Measurements from ENCODE around the gene VPS39.

The VPS39 gene

DNA sequence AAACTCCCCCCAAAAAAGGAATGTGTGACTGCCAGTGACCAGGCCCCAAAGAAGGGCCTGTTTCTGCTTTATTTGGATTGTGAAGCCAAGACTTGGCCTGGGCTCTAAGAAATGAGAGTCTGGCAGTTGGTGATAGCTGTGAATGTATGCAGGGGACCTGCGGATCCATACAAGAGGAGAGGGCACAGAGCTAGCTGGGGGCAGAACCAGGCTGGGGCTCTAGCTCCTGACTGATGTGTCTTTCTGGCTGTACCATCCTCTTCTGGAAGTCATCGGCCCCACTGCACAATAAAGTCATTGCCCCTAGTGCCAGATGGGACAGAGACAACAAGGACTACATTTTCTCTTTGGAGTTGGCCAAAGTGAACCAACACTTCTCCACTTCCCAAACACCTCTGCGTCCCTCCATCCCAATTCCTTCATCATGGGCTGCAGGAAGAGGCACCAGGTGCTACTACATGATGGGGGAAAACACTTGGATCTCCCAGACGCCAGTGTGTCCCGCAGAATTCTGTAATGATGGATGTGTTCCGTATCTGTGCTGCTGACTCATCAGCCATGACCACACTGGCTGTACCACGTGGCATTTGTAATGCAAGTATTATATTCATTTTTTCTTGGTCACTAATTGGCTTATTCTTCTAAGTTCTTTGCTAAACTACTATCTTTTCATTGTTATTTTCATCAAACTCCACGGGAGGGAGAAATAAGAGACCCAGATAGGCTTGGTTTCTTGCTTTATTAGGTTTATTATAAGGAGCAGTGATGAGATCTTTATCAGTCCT lies 49.9 kb downstream of the VPS39 start:
- DNase-seq, result peak; percentile 59

DNA sequence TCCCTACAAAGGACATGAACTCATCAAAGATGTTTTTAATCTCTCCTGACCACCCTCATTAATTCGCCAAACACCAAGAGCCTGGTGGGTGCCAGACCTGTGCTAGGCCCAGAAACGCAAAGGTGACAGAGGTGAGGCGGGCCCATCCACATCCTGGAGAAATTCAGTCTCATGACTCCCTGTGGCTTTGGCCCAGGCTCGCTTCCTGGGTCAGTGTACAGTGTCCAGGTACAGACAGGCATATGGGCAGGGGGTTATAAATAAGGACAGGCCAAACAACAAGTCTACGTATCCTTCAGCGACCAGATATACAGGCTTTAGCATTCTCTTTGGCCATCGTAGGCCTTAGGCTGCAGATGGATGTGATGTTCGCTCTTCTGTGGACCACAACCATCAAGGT lies 50.7 kb downstream of the VPS39 start:
- no peak for DNase-seq

DNA sequence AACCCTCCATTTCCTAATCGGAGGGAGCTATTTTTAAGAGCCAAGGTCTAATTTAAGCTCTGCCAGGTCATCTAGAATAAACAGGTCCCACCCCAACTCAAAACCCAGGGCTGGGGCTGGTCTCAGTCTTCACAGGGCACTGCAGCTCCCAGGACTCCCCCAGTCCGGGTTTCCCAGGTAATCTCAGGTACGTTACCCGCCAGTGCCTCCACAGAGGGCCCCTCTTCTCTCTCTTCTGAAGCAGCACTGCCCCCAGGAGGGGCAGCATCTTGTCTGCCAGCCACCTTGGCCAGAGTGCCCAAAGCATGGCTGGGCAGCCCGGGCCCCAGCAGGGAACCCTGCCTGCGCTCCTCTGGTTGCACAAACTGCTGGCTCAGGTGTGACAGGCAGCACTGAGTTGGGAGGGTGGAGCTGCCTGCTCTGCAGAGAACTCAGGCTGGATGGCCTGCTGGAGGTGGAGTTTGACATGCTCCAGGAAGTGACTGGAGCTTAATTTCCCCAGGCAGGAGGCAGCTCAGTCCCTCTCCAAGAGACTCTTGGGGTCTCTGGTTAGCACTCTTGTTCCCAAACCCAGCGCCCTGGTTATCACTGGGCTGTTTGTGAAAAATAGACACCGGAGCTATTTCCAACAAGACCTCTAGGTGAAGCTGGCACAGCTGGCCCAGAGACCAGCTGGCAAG lies 51.7 kb downstream of the VPS39 start, which contains the start of gene PLA2G4F:
Gene PLA2G4F, minus strand, starts transcription at position 394 of the 680 bp plus-strand sequence. Its CDS starts 87 bp downstream, at position 307.
- DNase-seq, result no peak

DNA sequence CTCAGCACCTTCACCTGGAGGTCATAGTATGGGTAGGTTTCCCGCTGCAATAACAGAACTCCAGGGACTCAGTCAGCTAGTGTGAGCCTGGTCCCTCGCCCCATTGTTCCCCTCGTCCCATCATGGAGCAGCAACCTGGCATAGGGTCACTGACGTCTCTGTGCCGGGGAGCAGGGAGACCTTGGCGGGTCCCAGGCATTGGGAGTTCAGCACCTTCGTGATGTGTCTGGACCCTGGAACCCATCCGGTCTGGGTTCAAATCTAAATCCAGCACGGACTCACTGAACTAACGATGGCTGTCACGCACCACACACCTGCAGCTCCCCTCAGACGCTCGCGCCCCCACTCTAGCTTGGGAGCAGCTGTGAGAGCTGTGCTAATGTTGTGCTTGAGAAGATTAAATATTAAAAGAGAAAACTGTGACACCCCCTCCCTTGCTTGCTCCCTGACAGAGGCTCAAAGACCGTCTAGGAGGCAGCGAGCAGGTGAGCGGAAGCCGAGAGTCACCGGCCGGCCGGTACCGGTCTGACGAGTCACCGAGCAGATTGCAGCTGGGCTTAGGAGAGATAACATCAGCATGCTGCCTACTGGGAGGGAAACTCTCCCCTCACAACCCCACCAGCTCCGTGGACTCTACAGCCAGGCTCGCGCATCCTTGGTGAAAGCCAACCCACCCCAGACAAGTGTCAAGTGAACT lies 52.4 kb downstream of the VPS39 start:
- no peak for DNase-seq

DNA sequence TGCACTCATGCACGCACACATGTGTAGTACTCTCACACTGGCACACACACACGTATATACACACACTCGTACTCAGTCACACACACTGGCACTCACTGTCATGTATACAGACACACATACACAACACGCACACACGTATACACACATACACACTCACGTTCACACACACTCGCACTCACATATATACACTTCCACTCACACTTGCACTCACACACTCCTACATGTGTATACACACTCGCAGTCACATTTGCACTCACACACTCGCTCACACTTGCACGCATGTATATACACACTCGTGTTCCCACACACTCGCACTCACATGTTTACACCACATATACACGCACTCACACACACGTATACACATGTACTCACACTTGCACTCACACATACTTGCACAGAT lies 53.1 kb downstream of the VPS39 start:
- DNase-seq, result no peak

DNA sequence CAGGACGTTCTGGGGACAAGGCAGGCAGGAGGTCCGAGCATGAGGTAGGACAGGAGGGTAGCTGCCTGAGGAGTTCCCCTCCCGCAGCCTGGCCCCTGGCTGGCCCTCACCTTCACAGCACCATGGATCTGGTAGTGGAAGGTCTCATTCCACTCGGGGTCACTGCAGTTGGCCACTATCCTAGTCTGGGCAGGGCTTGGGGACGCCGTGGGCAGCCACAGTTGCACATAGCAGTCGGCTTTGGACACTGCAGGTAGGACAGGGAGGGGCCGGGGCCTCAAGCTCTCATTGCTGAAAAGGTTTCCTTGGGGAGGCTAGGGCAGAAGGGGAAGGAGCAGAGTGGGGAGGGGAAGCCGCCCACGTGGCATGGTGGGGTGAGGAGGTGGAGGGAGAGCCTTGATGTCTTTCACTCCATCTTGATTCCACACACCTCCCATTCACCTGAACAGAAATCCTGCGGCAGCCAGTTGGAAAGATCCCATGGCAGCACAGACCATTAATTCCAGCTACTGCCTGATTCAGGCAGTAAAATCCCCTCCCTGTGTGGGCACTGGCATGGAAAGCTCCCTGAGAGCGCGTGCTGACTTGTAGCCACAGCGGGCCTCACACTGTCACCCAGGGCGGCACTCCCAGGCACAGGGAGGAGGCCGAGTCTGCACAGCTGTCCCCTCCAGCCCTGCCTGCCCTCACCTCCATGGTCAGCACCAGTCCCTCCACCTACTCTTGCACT lies 53.7 kb downstream of the VPS39 start:
- DNase-seq, result no peak

DNA sequence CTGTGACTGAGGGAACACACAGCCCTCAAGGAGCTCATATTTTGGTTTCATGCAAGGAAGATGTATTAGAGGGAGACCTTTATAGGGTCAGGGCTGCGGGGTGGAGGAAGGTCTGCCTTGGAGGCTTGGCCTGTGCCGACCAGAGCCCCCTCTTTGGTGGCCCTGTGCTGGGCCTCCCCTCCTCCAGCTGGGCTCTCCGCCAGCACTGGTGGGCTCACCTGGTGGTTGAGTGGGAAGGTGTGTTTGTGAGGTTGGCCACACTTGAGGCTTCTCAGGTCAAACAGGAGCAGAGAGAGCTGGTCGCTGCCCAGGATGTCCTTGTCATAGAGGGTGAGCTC lies 54.3 kb downstream of the VPS39 start:
- DNase-seq, result no peak

DNA sequence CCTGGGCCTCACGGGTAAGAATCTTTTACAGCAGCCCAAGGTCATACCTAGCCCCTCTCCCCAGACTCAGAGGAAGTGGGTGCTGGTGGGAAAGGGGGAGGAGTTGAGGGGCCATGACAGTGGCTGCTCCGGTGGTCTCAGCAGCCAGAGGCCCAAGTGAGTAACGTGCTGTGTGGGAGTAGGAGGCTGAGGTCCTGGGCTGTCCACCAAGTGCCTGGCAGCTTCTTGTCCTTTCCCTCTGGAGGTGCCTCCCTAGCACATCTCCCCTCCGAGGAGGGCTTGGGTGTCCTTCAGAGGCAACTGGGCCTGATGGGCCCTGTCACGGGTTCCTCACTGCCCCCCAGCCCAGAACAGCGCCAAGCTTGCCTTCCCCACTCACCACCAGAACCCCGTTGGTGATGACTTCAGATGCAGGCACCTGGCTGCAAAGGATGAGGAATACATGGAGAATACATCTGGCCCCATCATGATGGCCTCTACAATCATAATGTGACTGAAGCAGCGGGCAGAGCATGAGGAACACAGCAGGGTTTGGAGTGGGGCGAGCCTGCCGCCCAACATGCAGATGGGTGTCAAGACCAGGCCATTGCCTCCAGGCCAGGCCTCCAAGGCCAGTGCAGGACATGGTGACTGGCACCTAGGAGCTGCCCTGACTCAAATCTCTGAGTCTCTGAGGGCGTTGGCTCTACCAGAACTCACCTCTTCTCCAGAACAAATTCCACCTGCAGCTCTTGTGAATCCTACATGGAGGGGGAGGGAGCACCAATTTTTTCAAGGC lies 55.0 kb downstream of the VPS39 start:
- no peak for DNase-seq

DNA sequence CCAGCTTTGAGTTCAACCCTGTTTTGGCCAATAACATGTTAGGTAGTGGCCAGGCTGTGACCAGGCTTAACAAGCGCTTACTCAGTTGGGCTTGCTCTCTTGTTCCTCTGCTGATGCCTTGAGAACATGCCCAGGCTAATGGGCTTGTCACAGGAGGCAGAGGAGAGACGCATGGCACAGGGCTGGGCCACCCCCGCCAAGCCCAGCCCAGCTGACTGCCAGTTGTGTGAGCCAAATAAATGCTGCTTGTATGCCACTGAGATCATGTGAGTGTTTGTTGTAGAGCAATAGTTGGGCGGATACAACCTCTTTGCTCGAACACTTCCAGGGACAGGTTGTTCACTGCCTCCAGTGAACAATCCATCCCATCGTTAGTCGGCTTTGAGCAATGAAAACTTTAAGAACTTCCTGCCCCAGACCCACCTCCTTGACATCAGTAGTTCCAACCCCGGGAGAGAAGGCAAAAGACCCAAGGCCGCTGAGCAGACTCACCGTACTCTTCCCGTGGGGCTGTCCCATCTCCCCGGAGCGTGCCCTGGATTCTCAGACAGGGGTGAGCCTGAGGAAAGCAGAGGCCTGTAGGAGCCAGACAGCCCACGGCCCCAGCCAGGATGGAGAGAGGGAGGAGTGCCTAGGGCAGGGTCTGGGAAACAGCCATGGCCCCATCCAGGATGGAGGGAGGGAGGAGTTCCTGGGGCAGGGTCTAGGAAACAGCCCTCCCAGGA lies 55.7 kb downstream of the VPS39 start:
- DNase-seq, result no peak

DNA sequence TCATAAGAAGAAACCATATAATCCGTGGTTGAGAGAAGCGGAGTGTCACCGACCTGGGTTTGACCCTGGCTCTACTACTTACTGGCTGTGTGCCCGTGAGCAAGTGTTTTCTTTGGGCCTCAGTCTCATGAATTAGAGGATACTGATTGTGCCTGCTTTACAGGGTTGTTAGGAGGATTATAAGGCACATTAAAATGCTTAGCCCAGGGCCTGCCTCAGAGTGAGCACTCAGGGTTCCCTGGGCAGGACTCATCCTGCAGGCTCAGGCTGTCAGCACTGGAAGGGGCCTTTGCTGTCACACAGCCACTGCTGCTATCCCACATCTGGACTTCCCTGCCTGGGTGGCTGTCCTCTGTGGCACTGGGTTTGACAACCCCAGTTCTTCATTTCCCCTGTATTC lies 56.4 kb downstream of the VPS39 start:
- DNase-seq, result no peak

DNA sequence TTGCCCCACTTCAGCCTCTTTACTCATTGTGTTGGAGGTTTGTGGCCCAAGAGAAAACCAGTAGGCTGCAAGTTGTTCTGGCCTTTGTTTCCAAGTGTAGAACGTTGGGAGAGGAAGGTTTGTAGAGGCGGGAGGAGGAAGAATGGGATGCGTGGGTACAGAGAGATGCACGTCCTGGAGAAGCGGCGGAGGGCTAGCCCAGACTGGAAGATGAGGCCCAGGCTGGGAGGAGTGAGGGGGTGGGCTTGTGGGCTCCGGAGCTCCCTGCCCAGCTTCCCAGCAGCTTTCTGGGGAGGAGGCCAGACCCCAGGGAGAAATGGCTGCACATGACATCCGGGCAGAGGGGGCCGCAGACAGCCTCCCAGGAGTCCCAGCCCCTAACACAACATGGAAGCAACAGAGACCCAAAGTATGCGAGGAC lies 57.0 kb downstream of the VPS39 start:
- DNase-seq, result no peak

DNA sequence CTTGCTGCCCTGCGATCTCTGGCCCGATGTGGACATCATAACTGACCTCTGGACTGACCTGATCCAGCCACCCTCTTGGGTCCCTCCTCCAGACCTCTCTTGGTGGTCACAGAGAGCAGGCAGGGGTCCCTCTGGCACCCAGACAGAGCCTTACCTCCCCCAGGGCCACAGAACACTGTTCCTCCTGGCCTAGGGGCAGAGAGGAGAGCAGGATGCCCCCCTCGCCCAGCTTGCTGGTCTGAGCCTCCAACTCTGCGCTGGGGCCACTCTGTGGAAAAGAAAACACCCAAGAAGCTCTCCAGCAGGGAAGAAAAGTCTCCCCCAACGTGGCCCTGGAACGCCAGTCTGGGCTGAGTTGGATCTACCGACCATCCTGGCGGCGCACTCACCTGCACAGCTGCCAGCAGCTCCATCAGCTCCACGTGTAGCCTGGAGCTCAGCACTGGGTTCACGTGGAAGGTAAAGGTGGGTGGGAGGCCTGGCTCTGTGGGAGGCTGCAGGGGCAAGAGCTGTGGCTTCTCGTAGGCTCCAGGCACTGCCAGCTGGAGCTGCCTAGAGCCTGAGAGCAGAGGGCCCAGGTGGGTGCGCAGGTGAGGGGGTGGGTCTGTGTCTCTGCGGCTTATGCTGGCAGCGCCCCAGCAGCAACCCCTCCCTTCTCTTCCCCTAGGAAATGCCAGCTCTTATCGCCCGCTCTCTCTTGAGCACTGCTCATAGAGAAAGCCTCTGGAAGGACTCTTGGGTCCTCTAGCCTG lies 57.7 kb downstream of the VPS39 start:
- DNase-seq, result no peak

DNA sequence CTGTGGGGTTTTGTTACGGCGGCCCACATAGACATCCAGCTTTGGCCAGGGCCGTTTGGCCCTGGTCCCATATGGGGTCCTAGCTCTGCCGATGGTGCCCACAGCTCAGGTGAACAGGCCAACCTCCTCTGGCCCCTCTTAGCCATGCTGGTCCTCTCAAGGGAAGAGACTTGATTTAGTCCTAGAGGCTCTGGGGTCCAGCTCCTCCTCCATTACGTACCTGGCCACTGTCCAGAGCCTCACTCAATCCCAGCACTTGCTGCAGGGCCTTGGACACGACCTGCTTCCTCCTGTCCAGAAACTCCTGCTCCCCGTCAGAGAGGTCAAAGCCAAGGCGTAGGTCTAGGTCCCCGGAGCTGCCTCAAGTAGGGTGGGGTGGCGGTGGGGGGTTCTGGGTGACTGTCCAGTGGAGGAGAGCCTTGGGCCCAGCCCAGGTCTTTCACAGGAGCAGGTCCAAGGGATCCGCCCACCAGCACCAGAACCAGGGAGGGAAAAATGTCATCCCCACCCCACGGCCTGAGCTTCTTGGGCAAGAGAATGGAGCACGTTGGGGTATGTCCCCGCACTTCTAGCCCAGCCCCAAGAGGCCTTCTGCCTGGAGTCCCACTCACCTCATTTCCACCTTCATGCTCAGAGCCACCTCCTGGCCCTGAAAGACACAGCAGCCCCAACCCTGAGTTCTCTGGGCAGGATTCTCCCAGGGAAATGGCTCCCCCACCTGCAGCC lies 58.4 kb downstream of the VPS39 start:
- no peak for DNase-seq

DNA sequence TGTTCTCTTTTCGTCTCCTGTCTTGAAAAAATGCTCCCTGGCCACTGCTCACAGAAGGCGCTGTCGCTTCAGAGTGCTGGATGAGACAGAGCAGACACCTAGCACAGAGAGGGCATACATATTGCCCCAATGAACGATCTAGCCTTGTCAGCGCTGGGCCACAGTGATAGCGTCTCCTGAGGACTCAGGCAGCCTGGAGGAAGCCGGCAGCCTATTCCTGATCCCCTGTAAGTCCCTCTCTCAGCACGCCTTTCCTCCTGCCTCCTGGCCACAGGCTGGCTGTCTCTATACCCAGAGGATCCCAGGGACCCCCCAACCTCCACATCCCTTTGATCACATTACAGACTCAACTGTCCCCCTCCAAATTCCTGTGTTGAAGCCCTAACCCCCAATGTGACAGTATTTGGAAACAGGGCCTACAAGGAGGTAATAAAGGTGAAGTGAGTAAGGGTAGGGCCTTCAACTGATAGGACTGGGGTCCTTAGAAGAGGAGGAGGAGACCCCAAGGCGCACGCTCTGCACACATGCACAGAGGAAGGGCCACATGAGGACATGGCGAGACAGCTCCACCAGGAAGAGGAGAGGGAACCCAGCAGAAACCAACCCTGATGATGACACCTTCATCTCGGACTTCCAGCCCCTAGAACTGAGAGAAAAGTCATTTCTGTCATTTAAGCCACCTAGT lies 59.2 kb downstream of the VPS39 start:
- no peak for DNase-seq

DNA sequence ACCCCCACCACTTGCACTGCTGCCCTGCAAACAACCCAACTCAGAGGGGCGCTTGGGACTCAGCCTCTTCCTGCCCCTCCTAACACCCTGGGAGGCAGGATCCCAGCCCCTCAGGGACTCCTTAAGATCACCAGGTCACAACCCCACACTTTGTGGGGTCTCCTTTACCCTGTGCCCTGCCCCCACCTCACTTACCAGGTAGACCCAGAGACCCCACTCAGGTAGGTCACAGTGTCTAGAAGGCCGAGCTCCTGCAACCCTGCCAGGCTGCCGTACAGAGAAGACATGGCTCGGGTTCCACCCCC lies 60.7 kb downstream of the VPS39 start:
- DNase-seq, result no peak

DNA sequence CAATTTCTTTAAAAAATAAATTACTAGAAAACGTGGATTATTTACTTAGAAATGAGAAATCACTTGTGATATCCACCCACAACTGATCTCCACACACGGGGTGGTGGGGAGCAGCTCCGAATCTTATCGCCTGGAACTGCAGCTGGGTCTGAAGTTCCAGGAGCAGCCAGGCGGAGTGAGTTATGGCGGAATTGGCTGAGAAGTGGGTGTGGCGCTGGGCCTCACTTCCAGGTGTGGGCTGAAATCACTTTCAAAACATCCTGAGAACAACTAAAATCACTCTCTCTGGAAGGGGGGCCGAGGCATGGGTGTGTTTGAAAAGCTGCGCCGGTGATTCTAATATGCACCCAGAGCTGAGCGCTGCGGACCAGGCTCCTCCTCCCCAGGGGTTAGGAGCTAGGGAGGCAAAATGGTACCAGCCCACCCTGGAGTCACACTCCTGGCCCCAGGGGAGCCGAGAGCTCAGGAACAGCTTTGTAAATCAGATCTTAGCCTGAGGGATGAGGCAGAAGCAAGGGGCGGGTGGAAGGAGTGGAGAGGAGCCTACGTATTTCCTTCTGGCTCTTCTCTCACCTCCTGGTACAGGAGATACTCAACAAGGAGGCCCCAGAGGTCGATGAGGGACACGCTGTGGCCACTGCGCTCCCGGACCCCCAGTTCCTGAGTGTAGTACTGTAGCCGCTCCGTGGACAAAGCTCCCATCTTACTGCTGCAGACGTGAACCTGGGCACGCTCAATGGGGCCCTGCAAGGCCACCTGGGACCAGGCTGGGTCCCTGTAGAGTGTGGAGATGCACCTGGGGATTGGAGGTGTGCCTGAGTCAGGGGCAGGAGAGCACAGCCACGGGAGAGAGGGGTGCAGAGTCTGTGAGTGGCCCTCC lies 61.3 kb downstream of the VPS39 start:
- DNase-seq, result no peak

DNA sequence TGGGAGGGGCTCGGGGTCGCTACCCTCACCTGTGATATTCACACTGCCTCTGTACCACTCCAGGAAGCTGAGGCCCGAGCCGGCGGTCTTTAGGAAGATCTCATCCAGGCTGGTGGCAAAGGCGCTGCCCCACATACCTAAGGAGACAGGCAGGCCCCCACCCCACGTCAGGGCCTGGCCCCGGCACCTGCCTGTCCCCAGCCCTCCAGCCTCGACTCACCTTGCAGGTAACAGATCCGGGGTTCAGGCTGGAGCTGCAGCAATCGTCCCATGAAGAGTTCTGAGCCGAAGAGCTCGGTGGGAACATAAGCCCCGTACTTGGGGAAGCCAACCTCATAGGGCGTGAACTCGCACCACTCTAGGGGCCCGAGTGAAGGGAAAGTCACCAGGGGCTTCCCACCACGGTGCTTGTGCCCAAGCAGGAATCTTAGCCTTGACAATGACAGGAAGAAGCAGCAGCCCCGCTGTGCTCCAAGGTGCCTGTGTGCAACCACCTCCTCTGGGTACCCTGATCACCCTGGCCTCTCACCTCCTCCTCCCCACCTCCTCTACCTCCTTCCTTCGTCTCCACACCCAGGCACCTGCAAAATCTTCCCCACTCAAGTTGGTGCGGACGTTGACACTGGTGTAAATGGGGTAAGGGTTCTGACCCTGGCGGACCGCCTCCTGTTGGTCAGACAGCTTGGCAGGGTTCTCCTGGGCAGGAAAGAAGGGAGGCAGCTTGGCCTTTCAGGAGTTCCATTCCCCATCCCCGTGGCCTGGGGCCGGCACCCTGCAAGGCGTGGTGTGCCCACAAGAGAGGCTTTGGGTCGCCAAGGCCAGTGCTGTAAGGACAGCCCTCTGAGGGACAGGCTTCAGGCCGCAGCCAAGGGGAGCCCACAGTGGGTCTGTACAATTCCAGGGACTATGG lies 62.3 kb downstream of the VPS39 start:
- no peak for DNase-seq

Data from EL (cell line).